Measurements from ENCODE around the gene ATP1A4. TPM values are rescaled to one million over a fixed set of nuclear protein-coding genes. Genes with fewer than 3 reads are reported as not detected.
A peak's percentile ranks its signal among the peaks of the same experiment; 100 is the strongest.

Gene ATP1A4
- total RNA-seq, 4 donors from 2014 or later = 0.07 to 0.47 TPM; not detected in 2

- Histone ChIP-seq H3K27ac (peak overlapping the region; percentile 92 to 100 (median 98)), H3K4me3 (no peak overlapping the region), H3K36me3 (peaks cover 8 to 78% of the 10 kb centered on the region in 2 donors), H3K27me3 (no peaks in the 10 kb centered on the region), H3K9me3 (no peaks in the 10 kb centered on the region), H3K4me1 (peaks cover 46 to 55% of the 10 kb centered on the region in 2 donors)
- DNase-seq = peak in 1 of 2 donors; percentile 42
- TF ChIP-seq POLR2A (IDR thresholded peaks at IDR 0.05) (no peak), CTCF (IDR thresholded peaks at IDR 0.05 in 4 of 5, conservative IDR thresholded peaks at IDR 0.05 in 1 of 5) (no peak)
- intact Hi-C loops (cut with DNase I; ENCODE audit: low total_unique reads) = no loop called here
- ATAC-seq = no peak
- in situ Hi-C loops (cut with MboI; ENCODE audit: low sequenced_read_pairs in 4 of 4) = no loop called here
These were observed 14.5 kb upstream of the ATP1A4 start for GRCh38 chr1:160136926-160137200.

- TF ChIP-seq CTCF (IDR thresholded peaks at IDR 0.05 in 4 of 5, conservative IDR thresholded peaks at IDR 0.05 in 1 of 5) (no peak), POLR2A (IDR thresholded peaks at IDR 0.05) (no peak)
- H3K27me3 ChIP-seq = no peaks in the 10 kb centered on the region
- intact Hi-C loops (cut with DNase I; ENCODE audit: low total_unique reads) = no loop called here
- ATAC-seq = peak; percentile 53
- H3K4me1 ChIP-seq = peaks cover 45 to 53% of the 10 kb centered on the region in 2 donors
- H3K27ac ChIP-seq = peak overlapping the region; percentile 92 to 100 (median 98)
- in situ Hi-C loops (cut with MboI; ENCODE audit: low sequenced_read_pairs in 4 of 4) = no loop called here
- H3K9me3 ChIP-seq = no peaks in the 10 kb centered on the region
- H3K36me3 ChIP-seq = peaks cover 8 to 81% of the 10 kb centered on the region in 2 donors
- peak in 1 of 2 donors; percentile 72 for DNase-seq
- H3K4me3 ChIP-seq = no peak overlapping the region
These were observed 14.1 kb upstream of the ATP1A4 start for GRCh38 chr1:160137216-160137862.

- peaks cover 22 to 35% of the 10 kb centered on the region in 2 donors for H3K4me1 ChIP-seq
- H3K27ac ChIP-seq = peak overlapping the region; percentile 92 to 100 (median 98)
- TF ChIP-seq CTCF (IDR thresholded peaks at IDR 0.05 in 4 of 5, conservative IDR thresholded peaks at IDR 0.05 in 1 of 5) (no peak), POLR2A (IDR thresholded peaks at IDR 0.05) (no peak)
- H3K9me3 ChIP-seq = no peaks in the 10 kb centered on the region
- H3K36me3 ChIP-seq = peaks cover 8 to 66% of the 10 kb centered on the region in 2 donors
- DNase-seq (no peak), ATAC-seq (no peak)
- no peaks in the 10 kb centered on the region for H3K27me3 ChIP-seq
- H3K4me3 ChIP-seq = no peak overlapping the region
- intact Hi-C loops (cut with DNase I; ENCODE audit: low total_unique reads) (no loop called here), in situ Hi-C loops (cut with MboI; ENCODE audit: low sequenced_read_pairs in 4 of 4) (no loop called here)
These were observed 11.6 kb upstream of the ATP1A4 start for GRCh38 chr1:160139840-160140239.

- in situ Hi-C loops (cut with MboI; ENCODE audit: low sequenced_read_pairs in 4 of 4) (no loop called here), intact Hi-C loops (cut with DNase I; ENCODE audit: low total_unique reads) (no loop called here)
- no peaks in the 10 kb centered on the region for H3K27me3 ChIP-seq
- peaks cover 4 to 33% of the 10 kb centered on the region in 2 donors for H3K36me3 ChIP-seq
- ATAC-seq (no peak), DNase-seq (no peak)
- H3K9me3 ChIP-seq = no peaks in the 10 kb centered on the region
- TF ChIP-seq POLR2A (IDR thresholded peaks at IDR 0.05) (no peak), CTCF (IDR thresholded peaks at IDR 0.05 in 4 of 5, conservative IDR thresholded peaks at IDR 0.05 in 1 of 5) (no peak)
- no peak overlapping the region for H3K4me3 ChIP-seq
- H3K4me1 ChIP-seq = peaks cover 6 to 8% of the 10 kb centered on the region in 2 donors
- H3K27ac ChIP-seq = peak overlapping the region; percentile 92 to 100 (median 98)
These were observed 7.7 kb upstream of the ATP1A4 start for GRCh38 chr1:160143695-160144094.

- Histone ChIP-seq H3K4me3 (no peak overlapping the region), H3K27me3 (no peaks in the 10 kb centered on the region), H3K36me3 (peaks cover 0 to 21% of the 10 kb centered on the region in 2 donors), H3K27ac (peak overlapping the region; percentile 81 to 100 (median 87)), H3K9me3 (no peaks in the 10 kb centered on the region), H3K4me1 (peaks cover under 1 to 8% of the 10 kb centered on the region in 2 donors)
- in situ Hi-C loops (cut with MboI; ENCODE audit: low sequenced_read_pairs in 4 of 4) (no loop called here), intact Hi-C loops (cut with DNase I; ENCODE audit: low total_unique reads) (no loop called here)
- peak in 1 of 2 donors; percentile 61 for DNase-seq
- ATAC-seq = peak in 1 of 2 donors; percentile 16
- TF ChIP-seq POLR2A (IDR thresholded peaks at IDR 0.05) (no peak), CTCF (IDR thresholded peaks at IDR 0.05 in 4 of 5, conservative IDR thresholded peaks at IDR 0.05 in 1 of 5) (no peak)
These were observed 6.5 kb upstream of the ATP1A4 start for GRCh38 chr1:160144921-160145320.

Data from gastrocnemius medialis (tissue), 4 donors.